Measurements from ENCODE around the gene LINGO1. TPM values are rescaled to one million over a fixed set of nuclear protein-coding genes. Genes with fewer than 3 reads are reported as not detected.

The LINGO1 gene
- total and polyA plus RNA-seq, 2 donors (not counting 3 experiments of a cell fraction or from before 2014, with no cell fraction given), result 0.15 to 0.33 TPM

DNA sequence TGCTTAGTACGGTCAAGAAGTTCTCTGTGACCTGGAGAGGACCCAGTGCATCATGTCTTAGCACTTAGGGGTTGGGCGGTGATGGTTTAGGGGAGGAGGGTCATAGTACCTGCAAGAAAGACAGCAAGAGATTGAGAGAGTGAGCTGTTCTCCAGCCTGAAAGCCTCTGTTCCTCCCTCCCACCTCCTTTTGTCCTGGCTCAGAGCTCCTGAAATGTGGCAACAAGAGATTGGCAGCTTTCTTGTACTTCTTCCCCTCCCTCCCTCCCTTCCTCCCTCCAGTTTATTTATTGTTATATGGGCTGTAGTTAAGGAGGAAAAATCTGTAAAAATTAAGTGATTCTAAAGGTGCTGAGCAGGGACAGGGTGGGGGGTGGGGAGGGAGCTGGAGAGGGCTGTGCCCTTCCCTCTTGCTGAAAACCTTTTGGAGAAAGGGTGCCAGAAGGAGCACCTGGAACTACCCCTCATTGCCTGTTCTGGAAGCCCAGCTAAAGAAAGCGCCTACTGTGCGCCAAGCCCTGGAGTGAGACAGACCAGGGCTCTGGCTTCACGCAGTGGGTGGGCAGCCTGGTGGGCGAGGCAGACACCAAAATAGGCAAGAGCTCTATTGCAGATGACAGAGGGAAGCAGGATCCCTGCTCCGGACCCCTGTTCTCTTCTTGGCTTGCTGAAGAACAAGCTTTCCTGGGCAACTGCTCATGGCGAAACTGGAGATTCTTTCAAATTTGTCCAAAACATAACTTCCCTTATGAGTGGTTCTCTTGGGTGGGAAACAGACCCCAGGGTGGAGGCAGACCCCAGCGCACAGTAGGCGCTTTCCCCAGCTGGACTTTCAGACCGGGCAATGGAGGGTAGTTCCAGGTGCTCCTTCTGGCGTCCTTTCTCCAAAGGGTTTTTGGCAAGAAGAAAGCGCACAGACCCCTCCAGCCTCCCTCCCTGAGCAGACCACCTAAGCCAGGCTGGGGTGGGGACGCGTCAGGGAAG is 35.6 kb downstream of the LINGO1 start:
- ChIA-PET CTCF (interaction anchor here (0.7 to 1.4 kb wide), 4 partner anchors 10 to 54 kb away, joined by 3 to 5 read pairs (median 4); partner anchors contain the start of gene LINGO1), POLR2A (interaction anchor here (0.7 kb wide), 1 partner anchor 36 kb away, joined by 4 read pairs; no protein-coding TSS in a partner anchor)
- no peaks in the 10 kb centered on the region for H3K9me1 ChIP-seq (replicated peaks; ENCODE audit: control insufficient read depth, extremely low read depth, insufficient read depth, low read length)
- H2AFZ ChIP-seq (ENCODE audit: low read depth, low read length), result no peak overlapping the region
- H3K4me1 ChIP-seq (ENCODE audit: control insufficient read depth, extremely low read depth, insufficient read depth, low read length), result peaks cover 3% of the 10 kb centered on the region
- H3K9ac ChIP-seq (replicated peaks; ENCODE audit: extremely low read depth, insufficient read depth, low read length), result no peak overlapping the region
- TF ChIP-seq POLR2A (IDR thresholded peaks at IDR 0.05; ENCODE audit: low read depth, low read length), result no peak
- TF ChIP-seq MAX (IDR thresholded peaks at IDR 0.05; ENCODE audit: insufficient read depth, insufficient read length), result no peak
- TF ChIP-seq EZH2 (IDR thresholded peaks at IDR 0.05; ENCODE audit: borderline replicate concordance, low read depth, low read length, severe bottlenecking), result no peak
- TF ChIP-seq POLR2AphosphoS5 (IDR thresholded peaks at IDR 0.05; ENCODE audit: insufficient read depth, low read depth, low read length), result no peak
- no peak for TF ChIP-seq FOS (IDR thresholded peaks at IDR 0.05; ENCODE audit: borderline replicate concordance, insufficient read depth, low read length)
- no peak for TF ChIP-seq GATA2 (IDR thresholded peaks at IDR 0.05; ENCODE audit: insufficient read depth, insufficient read length, low read depth, low read length)
- TF ChIP-seq CTCF (IDR thresholded peaks at IDR 0.05; ENCODE audit: extremely low read depth in 1 of 2, insufficient read depth in 1 of 2, low read depth in 1 of 2, low read length in 2 of 2), result no peak
- no peak for TF ChIP-seq JUN (IDR thresholded peaks at IDR 0.05; ENCODE audit: borderline replicate concordance, insufficient read depth, insufficient read length, low read depth)
- TF ChIP-seq MYC (IDR thresholded peaks at IDR 0.05; ENCODE audit: low read depth, low read length), result no peak
- H3K27ac ChIP-seq (ENCODE audit: insufficient read depth, low read depth, low read length), result no peak overlapping the region
- BruUV-seq (replicated peaks), result no TSS peak
- intact Hi-C loops (cut with micrococcal nuclease) (no loop called here), dilution Hi-C loops (cut with MboI; ENCODE audit: extremely low pct_ligation_motif_present, low sequenced_read_pairs) (no loop called here)
- H3K4me2 ChIP-seq (ENCODE audit: insufficient read depth, low read length), result no peak overlapping the region
- H3K4me3 ChIP-seq (replicated peaks in 1 of 3; ENCODE audit: insufficient read depth in 1 of 3, low read depth in 1 of 3, low read length in 3 of 3), result no peak overlapping the region
- no peaks in the 10 kb centered on the region for H3K79me2 ChIP-seq (ENCODE audit: control insufficient read depth, insufficient read depth, low read length)
- H3K27me3 ChIP-seq (ENCODE audit: control insufficient read depth in 2 of 2, insufficient read depth in 2 of 2, low read length in 2 of 2), result no peaks in the 10 kb centered on the region
- FAIRE-seq (no peak), DNase-seq (ENCODE audit: low read depth, low spot score) (no peak)
- no peaks in the 10 kb centered on the region for H3K36me3 ChIP-seq (ENCODE audit: control insufficient read depth in 2 of 2, extremely low read depth in 1 of 2, insufficient read depth in 2 of 2, low read length in 2 of 2)
- H3K9me3 ChIP-seq (replicated peaks; ENCODE audit: control insufficient read depth, insufficient read depth, low read length), result no peaks in the 10 kb centered on the region
- H4K20me1 ChIP-seq (replicated peaks; ENCODE audit: control insufficient read depth, extremely low read depth, insufficient read depth, low read length), result no peaks in the 10 kb centered on the region

All from endothelial cell of umbilical vein (primary cell).